Ovary (tissue), 3 donors: ENCODE measurements around the gene TTC21A.

Experiments
- POLR2A ChIP-seq: fragments of 450-650 bp; IDR thresholded peaks from one replicate; pipeline ENCODE4 v1.6.1; 2017; ENCODE audit warnings: antibody characterized with exemption, mild to moderate bottlenecking, moderate library complexity
- TF ChIP-seq, protein P1 (sequence below), 3 donors: fragments of 450-650 bp in 2 of 3; fragments of 200-600 bp in 1 of 3; IDR thresholded peaks; one replicate each; pipeline versions ENCODE4 v1.5.1 to v1.8.0; 2016 to 2022; ENCODE audit warnings: antibody characterized with exemption in 3 of 3, mild to moderate bottlenecking in 1 of 3
- donor health status: DM: no; HTN: no; CAD: no.

DNA sequence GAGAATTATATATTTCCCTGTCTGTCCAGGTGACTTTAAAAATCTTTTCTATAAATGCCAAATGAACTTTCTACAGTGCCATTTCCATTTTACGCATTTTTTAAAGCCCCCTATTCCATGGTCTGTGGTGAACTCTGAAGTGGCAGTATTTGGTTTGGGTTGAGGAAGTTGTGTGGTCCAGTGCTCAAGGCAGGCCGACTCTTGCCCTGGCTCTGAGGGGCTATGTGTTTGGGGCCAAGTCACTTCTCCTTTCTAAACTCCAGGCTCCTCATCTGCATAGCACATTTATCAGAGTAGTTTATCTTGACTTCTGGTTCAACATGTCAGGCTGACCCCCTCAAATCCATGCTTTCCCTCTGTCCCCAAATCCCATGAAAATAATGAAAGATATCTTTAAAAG is 14.1 kb downstream of the TTC21A start:
- TF ChIP-seq, protein P1, sequence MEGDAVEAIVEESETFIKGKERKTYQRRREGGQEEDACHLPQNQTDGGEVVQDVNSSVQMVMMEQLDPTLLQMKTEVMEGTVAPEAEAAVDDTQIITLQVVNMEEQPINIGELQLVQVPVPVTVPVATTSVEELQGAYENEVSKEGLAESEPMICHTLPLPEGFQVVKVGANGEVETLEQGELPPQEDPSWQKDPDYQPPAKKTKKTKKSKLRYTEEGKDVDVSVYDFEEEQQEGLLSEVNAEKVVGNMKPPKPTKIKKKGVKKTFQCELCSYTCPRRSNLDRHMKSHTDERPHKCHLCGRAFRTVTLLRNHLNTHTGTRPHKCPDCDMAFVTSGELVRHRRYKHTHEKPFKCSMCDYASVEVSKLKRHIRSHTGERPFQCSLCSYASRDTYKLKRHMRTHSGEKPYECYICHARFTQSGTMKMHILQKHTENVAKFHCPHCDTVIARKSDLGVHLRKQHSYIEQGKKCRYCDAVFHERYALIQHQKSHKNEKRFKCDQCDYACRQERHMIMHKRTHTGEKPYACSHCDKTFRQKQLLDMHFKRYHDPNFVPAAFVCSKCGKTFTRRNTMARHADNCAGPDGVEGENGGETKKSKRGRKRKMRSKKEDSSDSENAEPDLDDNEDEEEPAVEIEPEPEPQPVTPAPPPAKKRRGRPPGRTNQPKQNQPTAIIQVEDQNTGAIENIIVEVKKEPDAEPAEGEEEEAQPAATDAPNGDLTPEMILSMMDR (IDR thresholded peaks at IDR 0.05) = no peak
- TF ChIP-seq POLR2A = no peak
